GM19025 (cell line): ENCODE results near the gene KRT72.
"Not testable (repeated sequence)": the region's sequence is repeated elsewhere in the genome, so short reads cannot be mapped to it uniquely, and the experiment has no call there.

Experiments used
- ATAC-seq: cut with Tn5 transposase; IDR thresholded peaks from one replicate; pipeline ENCODE4 v1.9.1; 2021; ENCODE audit warnings: mild to moderate bottlenecking, low read depth, moderate library complexity; ENCODE audit not compliant: unreplicated experiment

The KRT72 gene

GRCh38 chr12:52608826-52609630 lies 7.8 kb upstream of the KRT72 start:
- ATAC-seq = no peak

GRCh38 chr12:52608161-52608560 lies 6.9 kb upstream of the KRT72 start:
- no peak for ATAC-seq

- no peak for ATAC-seq
Measured at GRCh38 chr12:52607314-52607713, 6.1 kb upstream of the KRT72 start.

GRCh38 chr12:52606581-52607218 lies 5.4 kb upstream of the KRT72 start:
- ATAC-seq = no peak

GRCh38 chr12:52606096-52606495 lies 4.8 kb upstream of the KRT72 start:
- no peak for ATAC-seq

- ATAC-seq = no peak
Measured at GRCh38 chr12:52605542-52605941, 4.3 kb upstream of the KRT72 start.

- ATAC-seq = no peak
Measured at GRCh38 chr12:52604859-52605258, 3.6 kb upstream of the KRT72 start.

GRCh38 chr12:52603314-52603713 lies 2.1 kb upstream of the KRT72 start:
- ATAC-seq = no peak

- ATAC-seq = no peak
Measured at GRCh38 chr12:52602552-52602951, 1.3 kb upstream of the KRT72 start.

GRCh38 chr12:52601671-52602070 lies 408 bp upstream of the KRT72 start:
- no peak for ATAC-seq

GRCh38 chr12:52600475-52600874 lies 788 bp downstream of the KRT72 start:
- no peak for ATAC-seq

GRCh38 chr12:52600071-52600470 lies 1.2 kb downstream of the KRT72 start:
- ATAC-seq = no peak

- ATAC-seq = no peak
Measured at GRCh38 chr12:52598966-52599365, 2.3 kb downstream of the KRT72 start.

- ATAC-seq = not testable (repeated sequence)
Measured at GRCh38 chr12:52594237-52594636, 7.0 kb downstream of the KRT72 start.

GRCh38 chr12:52591521-52591920 lies 9.7 kb downstream of the KRT72 start:
- ATAC-seq = no peak

GRCh38 chr12:52590021-52590420 lies 11.2 kb downstream of the KRT72 start:
- no peak for ATAC-seq

GRCh38 chr12:52587563-52587962 lies 13.7 kb downstream of the KRT72 start:
- no peak for ATAC-seq

- no peak for ATAC-seq
Measured at GRCh38 chr12:52585946-52586345, 15.3 kb downstream of the KRT72 start.

GRCh38 chr12:52585066-52585465 lies 16.2 kb downstream of the KRT72 start:
- no peak for ATAC-seq

- no peak for ATAC-seq
Measured at GRCh38 chr12:52584156-52584682, 17.0 kb downstream of the KRT72 start.

- no peak for ATAC-seq
Measured at GRCh38 chr12:52582971-52583456, 18.2 kb downstream of the KRT72 start.

GRCh38 chr12:52582486-52582885 lies 18.8 kb downstream of the KRT72 start:
- no peak for ATAC-seq
